ENCODE measurements around the gene ZBTB48. TPM values are rescaled to one million over a fixed set of nuclear protein-coding genes. Genes with fewer than 3 reads are reported as not detected.

The ZBTB48 gene
- total RNA-seq, 4 donors from 2014 or later = 12.7 to 17.7 (median 14.1) TPM

DNA sequence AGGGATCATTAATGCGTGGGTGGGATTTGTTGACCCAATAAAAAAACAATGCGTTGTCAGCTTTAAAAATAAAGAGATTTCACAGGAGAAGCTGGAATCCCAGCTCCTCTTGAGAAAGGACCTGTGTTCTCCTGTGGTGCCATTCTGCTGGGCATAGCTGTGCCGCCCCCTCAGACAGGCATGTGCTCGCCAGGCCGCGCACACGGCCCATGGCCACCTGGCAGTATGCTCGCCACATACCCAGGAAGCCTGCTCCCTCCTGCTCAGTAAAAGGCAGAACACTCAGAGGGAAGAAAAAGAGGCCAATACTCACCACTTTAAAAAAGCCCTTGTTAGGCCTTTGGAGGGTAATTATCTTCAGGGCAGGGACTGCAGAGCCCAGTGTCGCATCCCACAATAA, 58.0 kb downstream of the ZBTB48 start:
- peak overlapping the region in 2 of 4 donors; percentile 42 to 55 for H3K27ac ChIP-seq
- H3K9me3 ChIP-seq = no peaks in the 10 kb centered on the region
- WGBS, 2 donors (ENCODE audit: low coverage in 1 of 2) = 82% methylated on average over 8 of the region's 9 CpGs; no CpG with 5 or more reads in 1 of the 2 donors
- no peaks in the 10 kb centered on the region for H3K27me3 ChIP-seq
- no peak for TF ChIP-seq POLR2AphosphoS5 (IDR thresholded peaks at IDR 0.05)
- TF ChIP-seq EP300 (IDR thresholded peaks at IDR 0.05) = no peak
- TF ChIP-seq POLR2A (IDR thresholded peaks at IDR 0.05) = no peak
- TF ChIP-seq, protein P1, sequence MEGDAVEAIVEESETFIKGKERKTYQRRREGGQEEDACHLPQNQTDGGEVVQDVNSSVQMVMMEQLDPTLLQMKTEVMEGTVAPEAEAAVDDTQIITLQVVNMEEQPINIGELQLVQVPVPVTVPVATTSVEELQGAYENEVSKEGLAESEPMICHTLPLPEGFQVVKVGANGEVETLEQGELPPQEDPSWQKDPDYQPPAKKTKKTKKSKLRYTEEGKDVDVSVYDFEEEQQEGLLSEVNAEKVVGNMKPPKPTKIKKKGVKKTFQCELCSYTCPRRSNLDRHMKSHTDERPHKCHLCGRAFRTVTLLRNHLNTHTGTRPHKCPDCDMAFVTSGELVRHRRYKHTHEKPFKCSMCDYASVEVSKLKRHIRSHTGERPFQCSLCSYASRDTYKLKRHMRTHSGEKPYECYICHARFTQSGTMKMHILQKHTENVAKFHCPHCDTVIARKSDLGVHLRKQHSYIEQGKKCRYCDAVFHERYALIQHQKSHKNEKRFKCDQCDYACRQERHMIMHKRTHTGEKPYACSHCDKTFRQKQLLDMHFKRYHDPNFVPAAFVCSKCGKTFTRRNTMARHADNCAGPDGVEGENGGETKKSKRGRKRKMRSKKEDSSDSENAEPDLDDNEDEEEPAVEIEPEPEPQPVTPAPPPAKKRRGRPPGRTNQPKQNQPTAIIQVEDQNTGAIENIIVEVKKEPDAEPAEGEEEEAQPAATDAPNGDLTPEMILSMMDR (IDR thresholded peaks at IDR 0.05) = no peak
- no peak for ATAC-seq
- H3K4me1 ChIP-seq = peaks cover 0 to 13% (median 0%) of the 10 kb centered on the region in 3 donors
- H3K4me3 ChIP-seq = no peak overlapping the region
- peaks cover 0 to 99% of the 10 kb centered on the region in 2 donors for H3K36me3 ChIP-seq

DNA sequence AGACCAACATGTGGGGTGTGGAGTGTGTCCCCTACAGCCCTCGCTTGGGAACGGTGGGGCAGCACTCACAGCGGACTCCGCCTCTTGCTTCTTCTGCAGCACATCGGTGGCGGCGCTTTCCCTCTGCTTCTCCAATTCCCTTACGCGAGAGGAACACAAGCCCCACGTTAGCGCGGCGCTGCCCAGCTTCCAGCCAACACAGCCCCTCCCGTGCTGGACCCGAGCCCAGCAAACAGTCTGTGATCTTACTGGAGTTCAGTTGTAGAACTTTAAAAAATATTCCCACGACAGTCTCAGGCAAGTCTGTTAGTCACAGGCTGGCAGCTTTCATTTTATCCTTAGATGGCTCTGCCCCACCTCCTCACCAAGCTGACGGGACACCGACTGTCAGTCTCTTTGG, 58.4 kb downstream of the ZBTB48 start:
- Histone ChIP-seq H3K36me3 (peaks cover 0 to 99% of the 10 kb centered on the region in 2 donors), H3K27ac (peak overlapping the region in 2 of 4 donors; percentile 42 to 55)
- TF ChIP-seq POLR2A (IDR thresholded peaks at IDR 0.05) (no peak), EP300 (IDR thresholded peaks at IDR 0.05) (no peak), POLR2AphosphoS5 (IDR thresholded peaks at IDR 0.05) (no peak)
- TF ChIP-seq, protein P1 (IDR thresholded peaks at IDR 0.05) = no peak

More for the DNA sequence above, 58.4 kb downstream of the ZBTB48 start:
- Histone ChIP-seq H3K9me3 (no peaks in the 10 kb centered on the region), H3K27me3 (no peaks in the 10 kb centered on the region), H3K4me3 (no peak overlapping the region), H3K4me1 (peaks cover 0 to 13% (median 0%) of the 10 kb centered on the region in 3 donors)
- ATAC-seq = peak; percentile 72
- whole genome bisulfite sequencing, 2 donors (ENCODE audit: low coverage in 1 of 2) = 55 to 66% methylated on average over 10 to 11 of the region's 18 CpGs

Small RNA genes within 50 kb of the gene (small RNA-seq; reads per million reads assigned to genes)
- 0 reads per million in 4 donors for gene RNU6-731P

Other genes with a start within 250 kb of the ZBTB48 start
- 10 to 100 TPM; 22.3 to 32.5 (median 25.0) TPM for gene ACOT7, start 186.2 kb upstream of the ZBTB48 start, total RNA-seq
- 1 to 10 TPM in 1 of 4 donors, not detected in 3; 7.3 TPM for gene HES2, start 160.1 kb upstream of the ZBTB48 start, total RNA-seq
- under 1 TPM in 3 of 4 donors, not detected in 1; 0.47 to 0.92 (median 0.81) TPM for gene ESPN, start 155.2 kb upstream of the ZBTB48 start, total RNA-seq
- 10 to 100 TPM in 2 of 4 donors, 1 to 10 TPM in 2; 4.2 to 11.2 (median 8.8) TPM for gene TNFRSF25, start 113.8 kb upstream of the ZBTB48 start, total RNA-seq
- gene PLEKHG5, start 88.3 kb upstream of the ZBTB48 start, total RNA-seq = 10 to 100 TPM in 3 of 4 donors, 1 to 10 TPM in 1; 8.6 to 14.0 (median 11.4) TPM
- 10 to 100 TPM; 21.2 to 32.2 (median 25.7) TPM for gene NOL9, start 25.5 kb upstream of the ZBTB48 start, total RNA-seq
- not detected for gene TAS1R1, start 24.7 kb upstream of the ZBTB48 start, total RNA-seq
- gene KLHL21, start 22.9 kb downstream of the ZBTB48 start, total RNA-seq = 100 to 1,000 TPM in 2 of 4 donors, 10 to 100 TPM in 2; 83.6 to 131 (median 101) TPM
- gene PHF13, start 33.7 kb downstream of the ZBTB48 start, total RNA-seq = 10 to 100 TPM; 19.8 to 22.8 (median 20.5) TPM
- 10 to 100 TPM; 16.3 to 36.9 (median 27.7) TPM for gene THAP3, start 44.9 kb downstream of the ZBTB48 start, total RNA-seq
- gene DNAJC11, start 121.8 kb downstream of the ZBTB48 start, total RNA-seq = 10 to 100 TPM; 20.9 to 51.7 (median 30.8) TPM
- 100 to 1,000 TPM in 3 of 4 donors, 10 to 100 TPM in 1; 86.3 to 170 (median 132) TPM for gene CAMTA1, start 205.5 kb downstream of the ZBTB48 start, total RNA-seq

All from gastroesophageal sphincter (tissue), 4 donors.